ENCODE data around the gene SMIM9.

The SMIM9 gene

GRCh38 chrX:154779261-154779660 is 55.2 kb downstream of the SMIM9 start:
- peak; percentile 71 for DNase-seq

GRCh38 chrX:154776753-154777152 is 57.7 kb downstream of the SMIM9 start:
- no peak for DNase-seq

- no peak for DNase-seq
Observed at GRCh38 chrX:154775419-154776349, 58.8 kb downstream of the SMIM9 start.

- DNase-seq: no peak
Observed at GRCh38 chrX:154774622-154775021, 59.8 kb downstream of the SMIM9 start.

All from HCEC 1CT (cell line).